GM19240 (cell line): ENCODE data around the gene LOX.

ENCODE experiments used
- DNase-seq: peaks from one replicate; pipeline ENCODE4 v3.0.0; 2011; ENCODE audit warnings: low spot score; ENCODE audit not compliant: insufficient read length

Gene LOX, protein sequence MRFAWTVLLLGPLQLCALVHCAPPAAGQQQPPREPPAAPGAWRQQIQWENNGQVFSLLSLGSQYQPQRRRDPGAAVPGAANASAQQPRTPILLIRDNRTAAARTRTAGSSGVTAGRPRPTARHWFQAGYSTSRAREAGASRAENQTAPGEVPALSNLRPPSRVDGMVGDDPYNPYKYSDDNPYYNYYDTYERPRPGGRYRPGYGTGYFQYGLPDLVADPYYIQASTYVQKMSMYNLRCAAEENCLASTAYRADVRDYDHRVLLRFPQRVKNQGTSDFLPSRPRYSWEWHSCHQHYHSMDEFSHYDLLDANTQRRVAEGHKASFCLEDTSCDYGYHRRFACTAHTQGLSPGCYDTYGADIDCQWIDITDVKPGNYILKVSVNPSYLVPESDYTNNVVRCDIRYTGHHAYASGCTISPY

DNA sequence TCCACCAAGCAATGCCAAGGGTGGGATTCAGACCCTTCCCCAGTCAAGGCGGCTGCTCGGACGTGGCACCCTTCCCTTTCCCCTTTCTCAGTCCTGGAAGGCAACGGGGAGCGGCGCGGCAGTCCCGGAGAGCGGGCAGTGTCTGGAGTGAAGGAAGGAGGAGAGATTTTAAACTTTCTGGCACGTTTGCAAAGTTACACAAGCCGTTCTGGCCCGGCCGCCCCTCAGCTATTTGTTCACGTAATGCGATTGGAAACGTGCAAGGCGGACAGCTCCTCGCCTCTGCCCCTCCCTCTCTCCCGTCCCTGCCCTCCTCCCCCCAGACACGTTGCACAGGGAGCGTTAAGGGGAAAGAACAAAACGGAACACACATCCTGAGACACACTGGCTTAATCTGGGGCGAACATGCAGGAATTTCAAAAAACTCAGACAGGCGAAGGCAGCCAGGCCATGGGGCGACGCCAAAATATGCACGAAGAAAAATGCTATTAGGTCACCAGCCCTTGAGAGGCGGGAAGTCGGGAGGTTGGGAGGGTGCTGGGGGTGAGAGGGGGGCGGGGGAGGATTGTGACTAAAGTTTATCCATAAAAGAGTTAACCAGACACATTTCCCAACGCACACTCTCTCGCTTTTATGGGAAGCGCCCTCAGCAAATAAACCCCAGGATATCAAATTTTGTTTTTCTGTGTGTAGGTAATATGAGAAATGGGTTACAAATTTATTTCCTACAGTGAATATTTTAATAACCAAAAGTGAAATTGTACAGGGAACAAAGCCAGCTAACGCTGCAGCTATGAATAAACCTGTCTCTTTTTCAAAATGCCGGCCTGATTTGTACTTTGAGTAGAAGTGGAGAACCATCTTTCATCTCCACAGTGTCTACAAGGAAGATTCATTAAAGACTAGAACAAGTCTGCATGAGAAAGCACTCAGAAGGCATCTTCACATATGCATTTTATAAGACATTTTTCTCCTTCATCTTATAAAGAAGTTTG is at the start of gene LOX:
TSS of gene LOX (minus strand) at position 144 of the 995 bp plus-strand sequence. CDS start 274 bp downstream, outside the sequence.
- no peak for DNase-seq

GRCh38 chr5:122126756-122127321 is 48.8 kb upstream of the LOX start:
- DNase-seq: no peak

- no peak for DNase-seq
These were observed 48.2 kb upstream of the LOX start for GRCh38 chr5:122126177-122126755.

- no peak for DNase-seq
These were observed 46.7 kb upstream of the LOX start for GRCh38 chr5:122124766-122125165.

DNA sequence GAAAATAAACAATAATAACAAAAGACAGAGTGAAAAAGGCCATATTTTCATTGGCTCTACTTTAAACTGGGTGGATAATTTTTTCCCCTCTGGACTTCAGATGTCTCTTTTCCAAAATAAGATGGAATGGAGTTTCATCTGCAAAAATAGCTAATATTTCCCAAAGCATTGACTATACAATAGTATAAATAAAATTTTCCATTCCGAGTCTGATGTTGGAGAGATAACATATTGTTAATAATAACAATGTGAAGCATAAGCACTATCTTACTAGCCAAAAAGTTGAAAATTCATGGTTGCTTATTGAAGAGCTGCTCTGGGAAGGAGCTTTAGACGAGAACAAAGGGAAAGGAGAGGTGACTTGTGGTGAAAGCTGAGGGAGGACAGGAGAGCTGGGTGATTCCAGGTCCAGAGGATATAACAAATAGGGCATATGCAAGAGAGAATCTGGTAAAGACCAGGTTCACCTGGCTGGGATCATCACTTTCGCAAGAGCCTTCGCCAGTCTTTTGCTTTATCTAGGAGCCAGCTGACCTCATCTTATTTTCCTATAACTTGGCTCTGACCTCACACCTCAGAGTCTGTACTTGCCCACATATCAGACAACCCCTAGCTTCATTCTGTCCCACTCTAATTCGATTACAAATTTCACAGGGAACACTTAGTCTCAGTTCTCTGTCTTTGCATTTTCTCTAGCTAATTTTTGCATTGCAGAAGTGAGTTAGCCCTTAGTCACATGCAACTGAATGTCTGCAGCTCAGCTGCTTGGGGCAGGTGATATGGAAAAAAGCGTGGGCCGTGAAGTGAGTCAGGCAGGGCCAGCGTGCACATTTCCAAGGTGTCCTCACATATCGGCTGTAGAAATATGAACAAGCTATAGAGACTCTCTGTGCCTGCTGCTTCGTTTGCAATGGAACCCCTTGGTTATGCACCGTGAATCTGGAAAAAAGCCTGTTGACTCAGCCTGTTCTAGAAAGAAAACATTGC is 43.7 kb upstream of the LOX start:
- DNase-seq: no peak

DNA sequence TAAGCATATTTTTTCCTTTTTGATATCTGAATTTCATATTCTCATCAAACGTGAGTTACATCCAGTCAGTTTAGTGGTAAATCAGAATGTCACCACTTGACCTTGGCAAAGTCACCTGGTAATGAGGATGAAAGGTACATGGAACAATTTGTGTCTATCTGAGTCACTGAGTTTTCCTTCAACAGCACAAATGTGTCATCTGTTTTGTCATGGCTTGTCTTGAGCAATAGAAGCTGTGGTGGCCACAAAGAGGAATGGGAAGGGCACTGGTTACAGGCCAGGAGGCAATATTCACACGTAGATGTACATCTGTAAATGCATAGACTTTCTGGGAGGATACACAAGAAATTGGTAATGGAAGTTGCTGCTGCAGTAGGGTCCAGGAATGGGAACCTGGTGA is 42.9 kb upstream of the LOX start:
- DNase-seq: no peak

- DNase-seq: no peak
These were observed 42.4 kb upstream of the LOX start for GRCh38 chr5:122120493-122120892.

GRCh38 chr5:122119205-122119604 is 41.1 kb upstream of the LOX start:
- no peak for DNase-seq

DNA sequence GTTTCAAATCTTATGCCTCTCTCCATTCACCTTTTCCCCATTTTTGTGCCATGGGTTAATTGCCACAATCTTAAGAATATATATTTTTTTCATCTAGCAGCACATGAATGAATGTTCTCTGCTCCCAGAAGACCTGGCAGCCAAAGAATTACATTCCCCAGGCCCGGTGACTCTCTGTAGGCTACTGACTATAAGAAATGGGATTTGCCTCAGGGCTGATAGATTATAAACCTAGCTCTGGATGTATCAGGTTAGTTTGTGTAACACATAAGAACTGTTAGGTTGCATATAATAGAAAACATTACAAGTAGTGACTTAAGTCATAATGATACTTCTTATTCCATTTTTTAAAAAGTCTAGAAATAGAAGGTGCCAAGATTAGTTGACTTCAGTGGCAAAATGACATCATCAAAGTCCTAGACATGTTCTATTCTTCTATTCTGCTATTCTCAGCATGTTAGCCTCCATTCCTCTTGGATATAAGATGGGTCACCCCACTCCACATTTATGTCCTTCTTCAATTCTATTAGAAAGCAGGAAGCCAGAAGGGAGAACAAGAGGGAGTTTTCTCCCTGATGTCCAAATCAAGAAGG is 40.4 kb upstream of the LOX start:
- no peak for DNase-seq

GRCh38 chr5:122114501-122114900 is 36.4 kb upstream of the LOX start:
- no peak for DNase-seq

DNA sequence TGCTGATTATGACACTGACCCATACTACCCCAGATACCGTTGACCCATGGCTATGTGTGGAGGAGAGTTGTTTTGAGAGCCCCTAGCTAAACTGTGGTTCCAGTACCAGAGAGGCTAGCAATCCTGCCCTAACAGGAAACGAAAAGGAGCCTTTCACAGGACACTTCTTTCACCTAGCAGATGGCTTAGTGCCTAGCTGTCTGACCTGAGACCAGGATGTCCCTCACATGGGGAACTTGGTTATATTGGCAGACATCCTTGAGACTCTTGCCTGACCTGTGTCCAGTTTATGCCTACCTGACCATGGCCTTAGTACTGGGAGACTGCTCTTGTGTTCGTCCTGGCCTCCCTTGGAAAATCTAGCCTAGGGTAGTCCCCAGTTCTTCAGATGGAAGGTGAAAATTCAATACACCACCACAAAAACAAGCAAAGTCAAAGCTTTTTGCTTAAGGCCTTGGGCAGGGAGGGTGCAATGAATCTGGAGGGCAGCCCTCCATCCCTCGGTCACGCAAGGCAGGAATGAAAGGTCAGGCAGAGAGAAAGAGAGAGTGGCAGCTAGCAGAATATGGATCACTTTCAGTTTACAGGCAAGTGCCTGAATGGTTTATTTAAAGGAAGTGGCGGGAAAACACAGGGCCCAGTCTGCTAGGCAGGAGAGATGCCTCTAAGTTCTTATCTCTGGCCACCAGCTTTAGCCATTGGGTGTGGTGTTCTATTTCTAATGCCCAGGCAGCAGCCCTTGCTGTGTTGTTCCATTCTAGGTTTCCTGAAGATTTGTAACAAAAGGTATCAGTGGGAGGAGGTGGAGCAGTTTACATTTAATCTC is 34.9 kb upstream of the LOX start:
- no peak for DNase-seq

GRCh38 chr5:122112063-122112462 is 34.0 kb upstream of the LOX start:
- no peak for DNase-seq

DNA sequence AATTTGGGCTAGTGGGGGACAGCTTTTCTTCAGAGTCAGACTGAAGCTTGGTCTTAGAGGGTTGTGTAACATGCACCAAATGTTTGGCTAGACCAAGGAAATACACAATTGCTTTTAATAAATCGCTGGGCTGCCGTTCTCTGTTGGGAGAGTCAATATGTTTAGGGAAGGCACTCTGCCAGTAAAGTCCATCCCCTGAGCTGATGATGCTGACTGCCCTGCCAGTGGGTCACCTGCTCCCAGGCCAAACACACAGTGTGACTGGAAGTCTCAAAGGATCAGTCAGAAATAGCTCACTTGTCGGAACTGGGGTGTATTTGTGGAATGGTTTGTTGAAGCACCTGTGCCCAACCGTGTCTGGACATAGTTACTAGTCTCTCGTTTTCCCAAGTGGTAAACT is 33.4 kb upstream of the LOX start:
- no peak for DNase-seq

DNA sequence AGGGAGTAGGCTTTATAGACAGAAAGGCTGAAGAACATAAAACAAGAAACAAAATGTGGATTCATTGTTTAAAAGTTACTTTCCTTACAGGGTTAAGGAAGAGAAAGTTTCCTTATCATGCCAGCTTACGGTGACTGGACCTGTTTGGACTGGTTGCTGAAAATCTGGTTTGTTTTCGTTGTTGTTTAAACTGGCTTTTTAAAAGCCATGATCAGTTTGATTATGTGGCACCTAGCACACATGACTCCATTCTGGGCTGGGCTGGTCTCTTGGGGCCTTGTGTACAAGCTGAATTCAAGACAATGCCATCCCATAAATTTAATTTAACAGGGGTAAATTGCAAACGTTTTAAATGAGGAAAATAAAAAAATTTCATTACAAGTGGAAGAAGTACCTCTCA is 32.9 kb upstream of the LOX start:
- no peak for DNase-seq

DNA sequence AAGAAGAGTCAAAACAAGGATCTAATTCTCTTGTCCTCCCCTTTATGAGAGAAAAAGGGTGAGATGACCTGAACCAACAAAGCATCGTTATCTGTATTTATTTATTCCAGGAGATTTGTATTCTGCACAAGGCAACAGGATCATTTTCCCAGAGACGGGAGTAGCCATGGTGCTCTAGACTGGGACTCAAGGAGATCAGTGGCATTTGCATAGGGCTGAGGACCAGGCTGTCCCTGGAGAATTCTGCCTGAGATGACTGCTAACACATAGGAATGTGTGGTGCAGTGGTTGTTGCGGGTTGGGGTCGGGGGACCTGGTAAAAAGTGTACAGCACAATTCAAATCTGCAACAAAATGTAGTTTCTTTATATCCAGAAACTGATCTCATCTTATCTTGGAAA is 29.0 kb upstream of the LOX start:
- no peak for DNase-seq

GRCh38 chr5:122105909-122106308 is 27.9 kb upstream of the LOX start:
- DNase-seq: no peak

GRCh38 chr5:122102825-122103224 is 24.8 kb upstream of the LOX start:
- no peak for DNase-seq

DNA sequence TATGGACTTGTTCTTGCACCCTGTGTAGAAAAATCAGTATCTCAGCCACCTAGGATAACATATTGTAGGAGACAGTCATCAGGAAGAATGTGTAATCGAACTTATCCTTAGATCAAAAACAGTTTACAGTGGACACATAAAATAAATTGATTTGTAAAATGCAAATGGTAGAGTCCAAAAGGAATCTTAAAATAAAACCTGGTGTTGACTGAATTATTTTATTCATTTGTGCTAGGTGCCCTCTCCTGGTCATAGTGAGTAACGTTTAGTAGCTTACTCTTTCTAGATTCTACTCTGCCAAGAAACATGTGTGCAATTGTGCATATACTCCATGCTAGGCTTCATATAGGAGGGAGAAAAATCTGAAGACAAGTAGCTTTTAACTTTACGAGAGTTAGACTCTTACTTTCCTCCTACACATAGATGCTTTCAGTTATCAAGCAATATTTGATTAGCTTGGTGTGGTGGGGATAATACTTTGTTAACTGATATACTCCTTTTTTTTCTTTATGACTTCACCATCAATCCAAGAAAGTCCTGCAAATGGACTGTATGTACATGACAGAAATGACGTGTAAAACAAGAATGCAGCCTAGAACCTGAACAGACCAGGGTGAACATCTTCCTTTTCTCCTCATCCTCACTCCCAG is 23.7 kb upstream of the LOX start:
- no peak for DNase-seq
